ENCODE measurements around the gene WIZ. TPM values are rescaled to one million over a fixed set of nuclear protein-coding genes. Genes with fewer than 3 reads are reported as not detected.

Gene WIZ
- total RNA-seq, 1 donor from 2014 or later, result 106 TPM

DNA sequence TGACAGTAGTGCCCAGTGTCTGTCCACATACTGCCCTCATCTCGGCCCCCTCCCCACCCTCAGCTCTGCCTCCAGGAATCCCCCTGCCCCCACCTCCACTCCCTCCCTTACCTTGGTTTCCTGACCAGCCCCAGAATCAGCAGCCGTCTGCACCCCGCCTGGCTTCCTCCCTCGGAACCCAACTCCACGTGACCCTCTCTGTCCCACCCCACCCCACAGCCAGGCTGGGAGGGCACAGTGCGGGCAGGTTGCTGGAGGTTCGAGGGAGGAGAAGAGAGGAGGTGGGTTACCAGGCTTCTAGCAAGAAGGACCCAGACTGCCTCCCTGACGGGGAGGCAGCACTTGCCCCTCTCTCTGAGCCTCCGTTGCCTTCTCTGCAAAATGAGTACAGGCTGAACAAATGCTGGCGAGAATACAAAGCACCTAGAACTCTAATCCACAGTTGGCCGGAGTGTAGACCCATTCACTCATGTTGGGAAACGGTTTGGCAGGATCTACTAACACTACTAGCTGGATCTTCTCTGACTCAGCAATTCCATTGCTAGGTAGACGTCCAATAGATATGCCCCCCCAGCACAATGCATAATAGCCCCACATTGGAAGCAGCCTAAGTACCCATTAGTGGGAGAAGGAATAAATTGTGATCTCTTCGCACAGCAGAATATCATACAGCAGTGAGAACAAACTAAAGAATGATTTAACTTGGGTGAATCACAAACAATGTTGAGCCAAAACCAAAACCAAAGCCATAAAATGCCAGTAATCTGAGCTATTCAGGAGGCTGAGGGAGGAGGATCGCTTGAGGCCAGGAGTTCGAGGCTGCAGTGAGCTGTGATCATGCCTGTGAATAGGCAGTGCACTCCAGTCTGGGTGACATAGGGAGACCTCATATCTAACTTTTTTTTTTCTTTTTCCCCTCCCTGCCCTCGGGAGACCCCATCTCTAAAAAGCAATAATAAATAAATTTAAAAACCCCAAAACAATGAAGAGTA lies 14.9 kb upstream of the WIZ start, which contains the start of gene RASAL3:
RASAL3 (minus strand) TSS at position 151 of the 992 bp plus-strand sequence. CDS start 186 bp downstream, outside the sequence.
- Mint-ChIP-seq H3K27ac (ENCODE audit: unreplicated experiment) (no peak within 1 kb of the TSS), H3K4me3 (ENCODE audit: unreplicated experiment) (no peak within 1 kb of the TSS), H3K36me3 (ENCODE audit: unreplicated experiment) (no peaks in the 10 kb centered on the region), H3K27me3 (ENCODE audit: unreplicated experiment) (peaks cover 29% of the 10 kb centered on the region), H3K9me3 (ENCODE audit: unreplicated experiment) (no peaks in the 10 kb centered on the region), H3K4me1 (ENCODE audit: low read depth, unreplicated experiment) (no peaks in the 10 kb centered on the region)
- DNase-seq, result no peak
- TF ChIP-seq, protein P1, sequence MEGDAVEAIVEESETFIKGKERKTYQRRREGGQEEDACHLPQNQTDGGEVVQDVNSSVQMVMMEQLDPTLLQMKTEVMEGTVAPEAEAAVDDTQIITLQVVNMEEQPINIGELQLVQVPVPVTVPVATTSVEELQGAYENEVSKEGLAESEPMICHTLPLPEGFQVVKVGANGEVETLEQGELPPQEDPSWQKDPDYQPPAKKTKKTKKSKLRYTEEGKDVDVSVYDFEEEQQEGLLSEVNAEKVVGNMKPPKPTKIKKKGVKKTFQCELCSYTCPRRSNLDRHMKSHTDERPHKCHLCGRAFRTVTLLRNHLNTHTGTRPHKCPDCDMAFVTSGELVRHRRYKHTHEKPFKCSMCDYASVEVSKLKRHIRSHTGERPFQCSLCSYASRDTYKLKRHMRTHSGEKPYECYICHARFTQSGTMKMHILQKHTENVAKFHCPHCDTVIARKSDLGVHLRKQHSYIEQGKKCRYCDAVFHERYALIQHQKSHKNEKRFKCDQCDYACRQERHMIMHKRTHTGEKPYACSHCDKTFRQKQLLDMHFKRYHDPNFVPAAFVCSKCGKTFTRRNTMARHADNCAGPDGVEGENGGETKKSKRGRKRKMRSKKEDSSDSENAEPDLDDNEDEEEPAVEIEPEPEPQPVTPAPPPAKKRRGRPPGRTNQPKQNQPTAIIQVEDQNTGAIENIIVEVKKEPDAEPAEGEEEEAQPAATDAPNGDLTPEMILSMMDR (IDR thresholded peaks at IDR 0.05; ENCODE audit: partially characterized antibody, unreplicated experiment), result no peak

DNA sequence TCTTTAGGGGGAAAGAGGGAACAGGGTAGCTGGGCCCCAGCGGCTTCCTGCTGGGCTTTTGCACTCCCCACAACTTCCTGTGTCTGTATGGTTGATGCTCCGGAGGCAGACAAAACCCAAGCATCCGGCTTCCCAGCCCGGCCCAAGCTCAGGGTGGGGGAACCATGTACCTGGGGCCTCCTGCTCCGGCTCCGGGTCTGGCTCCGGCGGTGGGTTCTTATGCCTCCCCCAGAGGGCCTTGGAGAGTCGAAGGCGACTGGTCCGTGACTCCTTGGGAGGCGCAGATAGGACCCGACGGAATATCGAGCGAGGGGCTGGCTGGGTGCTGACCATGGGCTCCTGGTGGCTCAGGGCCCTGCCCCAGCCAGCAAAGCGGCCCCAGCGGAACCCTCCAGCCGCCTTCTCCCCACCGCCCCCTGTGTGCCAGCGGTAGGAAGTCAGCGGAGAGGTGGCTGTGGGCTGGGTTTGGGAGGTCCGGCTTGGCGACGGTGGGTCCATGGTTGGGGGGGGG lies 14.2 kb upstream of the WIZ start:
- H3K27me3 Mint-ChIP-seq (ENCODE audit: unreplicated experiment), result peaks cover 31% of the 10 kb centered on the region
- no peaks in the 10 kb centered on the region for H3K36me3 Mint-ChIP-seq (ENCODE audit: unreplicated experiment)
- TF ChIP-seq, protein P1 (IDR thresholded peaks at IDR 0.05; ENCODE audit: partially characterized antibody, unreplicated experiment), result no peak
- no peak overlapping the region for H3K27ac Mint-ChIP-seq (ENCODE audit: unreplicated experiment)
- H3K4me1 Mint-ChIP-seq (ENCODE audit: low read depth, unreplicated experiment), result no peaks in the 10 kb centered on the region
- H3K4me3 Mint-ChIP-seq (ENCODE audit: unreplicated experiment), result no peak overlapping the region
- no peaks in the 10 kb centered on the region for H3K9me3 Mint-ChIP-seq (ENCODE audit: unreplicated experiment)
- DNase-seq, result no peak

DNA sequence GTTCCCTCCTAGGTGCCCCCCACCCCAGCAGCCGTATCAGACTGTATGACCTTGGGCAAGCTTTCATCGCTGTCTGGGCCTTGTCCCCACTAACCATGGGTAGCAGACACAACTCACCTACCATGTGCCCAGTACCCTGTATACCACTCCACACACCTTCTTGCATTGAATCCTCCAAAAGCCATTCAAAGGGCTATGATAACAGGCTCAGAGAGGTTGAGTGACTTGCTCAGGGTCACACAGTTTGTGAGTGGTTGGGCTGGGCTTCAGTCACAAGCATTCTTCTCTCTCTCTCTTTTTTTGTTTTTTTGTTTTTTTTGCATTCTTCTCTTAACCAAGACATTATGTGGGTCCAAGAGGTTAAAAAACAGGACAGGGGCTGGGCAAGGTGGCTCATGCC lies 11.9 kb upstream of the WIZ start:
- H3K36me3 Mint-ChIP-seq (ENCODE audit: unreplicated experiment), result no peaks in the 10 kb centered on the region
- DNase-seq, result no peak
- no peak overlapping the region for H3K27ac Mint-ChIP-seq (ENCODE audit: unreplicated experiment)
- peaks cover 18% of the 10 kb centered on the region for H3K27me3 Mint-ChIP-seq (ENCODE audit: unreplicated experiment)
- no peaks in the 10 kb centered on the region for H3K9me3 Mint-ChIP-seq (ENCODE audit: unreplicated experiment)
- H3K4me3 Mint-ChIP-seq (ENCODE audit: unreplicated experiment), result no peak overlapping the region
- TF ChIP-seq, protein P1 (IDR thresholded peaks at IDR 0.05; ENCODE audit: partially characterized antibody, unreplicated experiment), result no peak
- no peaks in the 10 kb centered on the region for H3K4me1 Mint-ChIP-seq (ENCODE audit: low read depth, unreplicated experiment)

DNA sequence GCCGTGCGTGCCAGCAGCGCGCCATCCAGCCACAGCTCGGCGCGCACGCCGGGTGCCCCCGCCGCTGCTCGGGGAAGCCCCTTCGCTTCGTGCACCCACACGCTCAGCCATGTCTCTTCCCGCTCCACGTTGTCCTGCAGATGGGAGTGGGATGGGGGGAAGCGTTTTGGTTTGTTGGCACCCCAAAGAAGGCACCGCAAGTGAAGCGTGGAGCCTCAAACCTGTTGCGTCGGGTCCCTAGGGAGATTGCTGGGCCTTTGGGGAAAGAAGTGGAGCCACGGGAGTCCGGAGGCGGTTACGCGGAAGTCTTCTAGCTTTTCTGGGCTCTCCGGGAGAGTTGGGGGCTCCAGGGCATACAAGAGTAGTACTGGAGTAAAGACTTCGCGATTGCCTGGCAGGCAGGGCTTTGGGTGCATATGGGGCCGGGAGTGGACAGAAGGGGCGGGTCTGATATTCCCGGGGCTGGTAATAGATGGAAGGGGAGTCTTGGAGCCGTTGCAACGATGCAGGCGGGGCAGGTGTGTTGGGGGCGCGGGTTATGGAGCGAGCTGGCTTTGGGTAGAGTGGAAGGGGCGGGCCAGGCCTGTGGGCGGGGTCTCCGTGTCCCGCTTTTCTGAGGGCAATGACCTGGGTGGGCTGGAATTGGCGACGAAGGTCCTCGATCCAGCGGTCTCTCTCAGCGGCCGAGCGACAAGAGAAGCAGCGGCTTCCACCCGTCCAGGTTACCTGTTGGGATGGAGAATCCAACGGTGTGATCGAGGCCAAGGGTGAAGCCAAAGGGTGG lies 8.1 kb upstream of the WIZ start:
- no peak for DNase-seq
- TF ChIP-seq, protein P1 (IDR thresholded peaks at IDR 0.05; ENCODE audit: partially characterized antibody, unreplicated experiment), result no peak
- Mint-ChIP-seq H3K27me3 (ENCODE audit: unreplicated experiment) (peaks cover 34% of the 10 kb centered on the region), H3K27ac (ENCODE audit: unreplicated experiment) (no peak overlapping the region), H3K4me1 (ENCODE audit: low read depth, unreplicated experiment) (no peaks in the 10 kb centered on the region), H3K9me3 (ENCODE audit: unreplicated experiment) (peaks cover 9% of the 10 kb centered on the region), H3K4me3 (ENCODE audit: unreplicated experiment) (no peak overlapping the region), H3K36me3 (ENCODE audit: unreplicated experiment) (peaks cover 5% of the 10 kb centered on the region)

All from glutamatergic neuron (in vitro differentiated cells).